ENCODE data around the gene RITA1.
A peak's percentile ranks its signal among the peaks of the same experiment; 100 is the strongest.

Gene RITA1

GRCh38 chr12:113221997-113222729 lies 36.6 kb downstream of the RITA1 start:
- Histone ChIP-seq H3K4me3 (peak overlapping the region; percentile 65 to 88 (median 83)), H3K27ac (peak overlapping the region; percentile 57 to 96 (median 91))

GRCh38 chr12:113222730-113223531 lies 37.4 kb downstream of the RITA1 start:
- Histone ChIP-seq H3K4me3 (peak overlapping the region in 6 of 7 experiments; percentile 73 to 88 (median 84)), H3K27ac (peak overlapping the region; percentile 43 to 96 (median 91))

GRCh38 chr12:113224955-113225354 lies 39.4 kb downstream of the RITA1 start:
- Histone ChIP-seq H3K27ac (no peak overlapping the region), H3K4me3 (no peak overlapping the region)

- Histone ChIP-seq H3K4me3 (no peak overlapping the region), H3K27ac (peak overlapping the region in 5 of 21 experiments; percentile 23 to 54 (median 33))
These were observed 41.4 kb downstream of the RITA1 start for GRCh38 chr12:113226696-113227568.

- Histone ChIP-seq H3K27ac (peak overlapping the region in 6 of 21 experiments; percentile 26 to 67 (median 54)), H3K4me3 (no peak overlapping the region)
These were observed 42.3 kb downstream of the RITA1 start for GRCh38 chr12:113227686-113228391.

- Histone ChIP-seq H3K4me3 (no peak overlapping the region), H3K27ac (peak overlapping the region in 15 of 21 experiments; percentile 6 to 76 (median 36))
These were observed 43.0 kb downstream of the RITA1 start for GRCh38 chr12:113228394-113229028.

- Histone ChIP-seq H3K4me3 (no peak overlapping the region), H3K27ac (peak overlapping the region in 4 of 21 experiments; percentile 10 to 76 (median 24))
These were observed 45.1 kb downstream of the RITA1 start for GRCh38 chr12:113230315-113231234.

GRCh38 chr12:113231235-113232088 lies 45.9 kb downstream of the RITA1 start:
- no peak overlapping the region for H3K4me3 ChIP-seq
- H3K27ac ChIP-seq = peak overlapping the region in 8 of 21 experiments; percentile 14 to 83 (median 55)

- Histone ChIP-seq H3K27ac (peak overlapping the region in 19 of 21 experiments; percentile 2 to 83 (median 60)), H3K4me3 (no peak overlapping the region)
These were observed 46.7 kb downstream of the RITA1 start for GRCh38 chr12:113232089-113232839.

- H3K27ac ChIP-seq = peak overlapping the region in 20 of 21 experiments; percentile 2 to 83 (median 59)
- H3K4me3 ChIP-seq = peak overlapping the region in 1 of 7 experiments; percentile 14
These were observed 47.5 kb downstream of the RITA1 start for GRCh38 chr12:113232840-113233585.

GRCh38 chr12:113233967-113234366 lies 48.4 kb downstream of the RITA1 start:
- H3K27ac ChIP-seq = peak overlapping the region in 3 of 21 experiments; percentile 23 to 81 (median 58)
- no peak overlapping the region for H3K4me3 ChIP-seq

- H3K4me3 ChIP-seq = no peak overlapping the region
- H3K27ac ChIP-seq = no peak overlapping the region
These were observed 49.0 kb downstream of the RITA1 start for GRCh38 chr12:113234483-113234882.

GRCh38 chr12:113235976-113236375 lies 50.5 kb downstream of the RITA1 start:
- Histone ChIP-seq H3K4me3 (no peak overlapping the region), H3K27ac (peak overlapping the region in 3 of 21 experiments; percentile 7 to 35 (median 7))

GRCh38 chr12:113236539-113237399 lies 51.2 kb downstream of the RITA1 start:
- H3K4me3 ChIP-seq = no peak overlapping the region
- H3K27ac ChIP-seq = peak overlapping the region in 3 of 21 experiments; percentile 7 to 33 (median 27)
